HUES48 (cell line): ENCODE results near the gene PTPRN2.
A peak's percentile ranks its signal among the peaks of the same experiment; 100 is the strongest.

Experiments
- H3K27ac ChIP-seq: one replicate; pipeline ENCODE4 v1.7.0; 2013; ENCODE audit warnings: low read depth, low read length, inconsistent platforms
- H3K27me3 ChIP-seq: 2 replicates; pipeline ENCODE4 v1.6.1; 2013; ENCODE audit warnings: mild to moderate bottlenecking, low read length; ENCODE audit not compliant: control insufficient read depth, insufficient read depth
- H3K36me3 ChIP-seq: 2 replicates; pipeline ENCODE4 v1.6.1; 2013; ENCODE audit warnings: low read length; ENCODE audit not compliant: control insufficient read depth, insufficient read depth
- H3K4me1 ChIP-seq: 2 replicates; pipeline ENCODE4 v1.6.1; 2013; ENCODE audit warnings: mild to moderate bottlenecking, low read length; ENCODE audit not compliant: control insufficient read depth, insufficient read depth
- H3K4me3 ChIP-seq: 2 replicates; pipeline ENCODE4 v1.5.1; 2013; ENCODE audit warnings: mild to moderate bottlenecking, low read depth, low read length
- H3K9ac ChIP-seq: 2 replicates; pipeline ENCODE4 v1.6.1; 2013; ENCODE audit warnings: mild to moderate bottlenecking, low read depth, low read length, moderate library complexity
- H3K9me3 ChIP-seq: 2 replicates; pipeline ENCODE4 v1.6.1; 2013; ENCODE audit warnings: low read length; ENCODE audit not compliant: control insufficient read depth, insufficient read depth

The PTPRN2 gene

DNA sequence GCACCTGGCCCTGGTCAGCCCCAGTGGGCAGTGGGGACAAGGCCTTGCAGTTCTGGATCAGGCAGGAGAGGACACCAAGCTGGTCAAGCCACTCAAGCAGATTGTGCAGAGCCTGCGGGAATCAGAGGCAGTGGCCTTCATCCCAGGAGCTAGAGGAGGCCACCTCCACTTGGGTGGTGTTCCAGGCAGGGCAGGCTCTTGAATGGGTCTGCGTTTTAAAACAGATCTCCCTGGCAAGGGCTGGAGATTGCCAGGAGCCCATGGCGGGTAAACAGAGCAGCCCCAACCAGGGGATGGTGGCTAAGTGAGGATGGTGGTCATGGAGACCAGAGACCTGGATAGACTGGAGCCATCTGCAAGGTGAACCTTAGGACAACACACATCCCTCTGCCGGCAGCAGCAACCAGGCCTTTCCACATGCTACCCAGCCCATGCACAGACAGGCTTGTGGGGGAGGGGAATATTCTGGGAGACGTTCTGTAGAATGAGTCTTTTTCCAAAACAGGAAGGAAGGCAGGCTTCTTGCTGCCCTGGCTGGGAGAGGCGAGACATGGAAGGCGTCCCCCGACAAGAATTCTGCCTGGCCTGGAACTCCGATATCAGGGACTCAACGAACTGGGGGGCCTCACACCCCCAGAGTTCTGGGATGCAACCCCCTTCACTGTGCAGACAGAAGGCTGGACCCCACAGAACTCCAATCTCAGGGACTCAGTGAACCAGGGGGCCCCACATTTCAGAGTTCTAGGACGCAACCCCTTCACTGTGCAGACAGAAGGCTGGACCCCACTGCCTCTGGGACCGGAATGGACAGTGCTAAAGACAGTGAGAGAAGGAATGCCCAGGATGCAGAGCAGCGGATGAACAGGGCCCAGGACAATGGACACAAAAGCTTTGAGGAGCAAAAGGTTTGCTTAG lies 264.8 kb downstream of the PTPRN2 start:
- Histone ChIP-seq H3K4me3 (no peak overlapping the region), H3K27me3 (no peaks in the 10 kb centered on the region)

DNA sequence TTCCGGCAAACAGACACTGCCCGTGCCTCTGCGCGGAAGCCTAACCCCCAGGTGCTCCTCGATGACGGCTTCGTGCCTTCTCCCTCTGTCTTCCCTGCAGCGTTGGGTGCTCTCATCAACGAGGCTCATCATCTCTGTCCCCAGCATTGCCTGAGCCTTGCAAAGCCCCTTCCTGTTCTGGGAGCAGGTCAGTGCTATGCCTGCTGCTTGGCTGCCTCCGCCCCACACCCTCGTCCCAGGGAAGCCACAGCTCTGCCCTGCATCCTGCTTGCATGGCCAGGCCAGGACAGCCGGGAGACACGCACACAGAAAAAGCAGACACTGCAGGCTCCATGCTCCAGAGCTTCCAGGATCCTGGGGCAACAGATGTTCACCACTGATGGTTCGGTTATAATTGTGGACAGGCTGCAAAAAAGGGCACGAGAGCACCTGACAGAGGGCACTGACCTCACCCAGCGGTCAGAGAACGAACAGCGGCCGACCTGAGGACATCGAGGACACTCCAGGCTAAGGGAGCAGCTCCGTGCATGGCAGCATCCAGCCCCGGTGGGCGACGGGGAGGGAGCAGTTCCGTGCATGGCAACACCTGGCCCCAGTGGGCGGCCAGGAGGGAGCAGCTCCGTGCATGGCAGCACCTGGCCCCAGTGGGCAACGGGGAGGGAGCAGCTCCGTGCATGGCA lies 265.5 kb downstream of the PTPRN2 start:
- no peaks in the 10 kb centered on the region for H3K27me3 ChIP-seq
- peaks cover 2% of the 10 kb centered on the region for H3K9me3 ChIP-seq
- H3K27ac ChIP-seq: no peak overlapping the region
- no peak overlapping the region for H3K4me3 ChIP-seq
- no peaks in the 10 kb centered on the region for H3K36me3 ChIP-seq
- H3K4me1 ChIP-seq: peaks cover 28% of the 10 kb centered on the region
- no peak overlapping the region for H3K9ac ChIP-seq

More for the DNA sequence above, 264.8 kb downstream of the PTPRN2 start:
- H3K4me1 ChIP-seq: peaks cover 20% of the 10 kb centered on the region
- peaks cover 5% of the 10 kb centered on the region for H3K9me3 ChIP-seq
- no peak overlapping the region for H3K9ac ChIP-seq
- no peak overlapping the region for H3K27ac ChIP-seq
- no peaks in the 10 kb centered on the region for H3K36me3 ChIP-seq

DNA sequence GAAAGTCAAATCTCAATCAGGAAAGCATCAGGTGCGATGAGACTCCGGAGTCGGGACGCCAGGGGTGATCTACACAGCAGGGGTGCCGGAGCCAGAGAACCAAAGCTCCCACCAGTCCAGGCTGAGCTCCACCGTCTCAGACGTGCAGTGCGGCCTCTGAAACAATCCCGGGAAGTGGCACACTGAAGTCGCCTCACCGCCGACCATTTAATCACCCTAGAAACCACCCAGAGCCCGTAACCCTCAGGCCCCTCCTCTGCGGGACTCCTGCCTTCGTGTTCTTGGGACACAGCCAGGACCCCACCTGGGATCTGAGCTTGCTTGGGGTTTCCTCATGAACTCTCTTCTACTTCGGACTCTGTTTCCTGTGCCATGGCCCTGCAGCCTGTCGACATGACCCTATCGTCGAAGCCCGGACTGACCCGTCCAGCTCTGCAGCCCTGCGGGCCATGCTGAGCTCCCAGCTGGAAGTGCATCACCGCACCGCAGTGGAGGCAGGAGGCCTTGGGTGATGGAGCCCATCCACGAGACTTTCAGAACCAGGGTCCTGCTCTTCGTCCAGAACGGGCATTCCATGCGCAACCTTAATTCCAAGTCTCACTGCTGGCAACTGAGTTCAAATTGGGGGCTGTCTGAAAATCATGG lies 266.4 kb downstream of the PTPRN2 start:
- Histone ChIP-seq H3K9me3 (no peaks in the 10 kb centered on the region; the same call in 1 of the 2 replicates), H3K9ac (no peak overlapping the region), H3K4me3 (no peak overlapping the region)

DNA sequence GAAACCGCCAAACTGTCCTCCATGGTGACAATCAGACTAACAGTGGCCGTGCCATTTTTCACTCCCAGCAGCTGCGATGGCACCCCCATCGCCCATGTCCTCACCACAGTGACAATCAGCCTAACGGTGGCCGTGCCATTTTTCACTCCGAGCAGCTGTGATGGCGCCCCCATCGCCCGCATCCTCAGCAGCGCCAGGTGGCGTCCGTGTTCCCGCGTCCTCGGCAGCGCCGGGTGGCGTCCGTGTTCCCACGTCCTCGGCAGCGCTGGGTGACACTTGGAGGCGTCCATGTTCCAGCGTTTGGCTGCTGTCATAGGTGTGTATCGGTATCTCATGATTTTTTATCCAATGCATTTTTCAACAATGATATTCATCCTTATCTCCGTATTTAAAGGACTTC lies 267.3 kb downstream of the PTPRN2 start:
- H3K4me3 ChIP-seq: no peak overlapping the region
- peaks cover 23% of the 10 kb centered on the region for H3K4me1 ChIP-seq
- no peak overlapping the region for H3K9ac ChIP-seq
- no peak overlapping the region for H3K27ac ChIP-seq
- H3K27me3 ChIP-seq: no peaks in the 10 kb centered on the region
- no peaks in the 10 kb centered on the region for H3K36me3 ChIP-seq
- peaks cover 8% of the 10 kb centered on the region for H3K9me3 ChIP-seq

More for the DNA sequence above, 266.4 kb downstream of the PTPRN2 start:
- H3K4me1 ChIP-seq: peaks cover 28% of the 10 kb centered on the region
- H3K27me3 ChIP-seq: no peaks in the 10 kb centered on the region
- no peaks in the 10 kb centered on the region for H3K36me3 ChIP-seq
- H3K27ac ChIP-seq: no peak overlapping the region

DNA sequence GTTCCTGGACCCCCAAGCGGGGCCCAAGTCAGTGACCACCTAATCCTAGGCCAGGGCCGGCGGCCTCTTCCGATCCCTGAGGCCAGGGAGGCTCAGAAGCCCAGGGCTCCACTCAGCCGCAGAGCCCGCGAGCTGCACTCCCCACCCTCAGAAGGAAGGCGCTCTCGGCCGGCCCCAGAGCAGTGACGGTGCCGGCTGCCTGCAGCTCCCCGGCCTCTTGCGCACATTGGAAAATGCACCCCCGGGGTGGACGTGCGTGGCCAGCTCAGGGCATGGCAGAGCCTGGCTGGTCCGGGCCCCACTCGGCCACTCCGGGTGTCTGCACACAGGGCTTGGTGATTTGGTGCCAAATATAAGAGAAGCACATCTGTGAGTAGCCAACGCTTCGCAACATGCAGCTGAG lies 269.1 kb downstream of the PTPRN2 start:
- Histone ChIP-seq H3K9me3 (peaks cover 15% of the 10 kb centered on the region), H3K9ac (peak overlapping the region; percentile 51), H3K27me3 (no peaks in the 10 kb centered on the region), H3K4me1 (peaks cover 18% of the 10 kb centered on the region), H3K36me3 (no peaks in the 10 kb centered on the region), H3K4me3 (no peak overlapping the region), H3K27ac (peak overlapping the region; percentile 88)

DNA sequence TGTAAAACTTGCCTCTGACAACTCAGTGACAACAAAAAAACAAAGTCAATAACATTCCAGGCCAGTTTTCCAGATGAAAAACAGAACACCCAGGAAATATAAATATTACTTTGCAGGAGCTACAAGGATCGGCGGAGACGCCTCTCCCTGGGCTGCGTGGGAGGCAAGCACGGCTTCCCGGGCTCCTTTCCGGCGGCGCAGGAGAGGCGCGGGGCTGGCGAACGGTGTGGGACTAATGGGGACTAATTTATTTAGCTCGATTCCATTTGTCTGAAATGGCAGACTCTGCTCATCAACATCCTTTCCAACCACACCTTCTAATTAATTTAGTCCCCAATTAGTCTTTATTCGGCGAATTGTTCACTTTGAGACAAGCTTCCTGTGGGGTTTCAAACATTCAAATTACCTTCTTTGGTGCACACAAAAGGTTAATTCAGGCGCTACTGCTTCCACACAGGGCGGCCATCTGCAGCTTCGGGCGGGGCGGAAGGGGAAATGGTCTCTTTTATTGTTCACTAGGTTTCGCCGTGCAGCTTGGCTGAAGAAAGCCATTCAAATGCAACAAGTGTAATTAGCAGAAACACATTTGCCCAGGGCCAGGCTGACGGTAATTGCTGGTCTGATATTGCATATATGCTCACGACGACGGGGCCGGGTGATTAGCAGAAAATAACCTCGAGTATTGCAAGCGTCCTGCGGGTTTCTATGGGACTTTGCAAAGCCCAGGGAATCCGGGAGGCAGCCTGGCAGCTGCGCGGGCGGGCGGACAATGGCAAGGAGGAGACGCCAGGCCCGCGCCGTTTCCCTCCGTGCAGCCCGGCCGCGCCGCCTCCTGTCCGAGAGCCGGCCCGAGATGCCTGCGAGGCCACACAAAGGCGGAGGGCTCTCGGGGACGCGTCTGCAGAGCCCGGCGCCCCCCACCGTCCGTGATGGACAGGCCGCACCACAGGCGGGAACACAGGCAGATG lies 270.1 kb downstream of the PTPRN2 start:
- Histone ChIP-seq H3K9me3 (peaks cover 22% of the 10 kb centered on the region), H3K27ac (peak overlapping the region; percentile 88), H3K4me1 (peaks cover 18% of the 10 kb centered on the region), H3K27me3 (no peaks in the 10 kb centered on the region), H3K9ac (peak overlapping the region; percentile 51), H3K4me3 (peak overlapping the region; percentile 20), H3K36me3 (no peaks in the 10 kb centered on the region)

DNA sequence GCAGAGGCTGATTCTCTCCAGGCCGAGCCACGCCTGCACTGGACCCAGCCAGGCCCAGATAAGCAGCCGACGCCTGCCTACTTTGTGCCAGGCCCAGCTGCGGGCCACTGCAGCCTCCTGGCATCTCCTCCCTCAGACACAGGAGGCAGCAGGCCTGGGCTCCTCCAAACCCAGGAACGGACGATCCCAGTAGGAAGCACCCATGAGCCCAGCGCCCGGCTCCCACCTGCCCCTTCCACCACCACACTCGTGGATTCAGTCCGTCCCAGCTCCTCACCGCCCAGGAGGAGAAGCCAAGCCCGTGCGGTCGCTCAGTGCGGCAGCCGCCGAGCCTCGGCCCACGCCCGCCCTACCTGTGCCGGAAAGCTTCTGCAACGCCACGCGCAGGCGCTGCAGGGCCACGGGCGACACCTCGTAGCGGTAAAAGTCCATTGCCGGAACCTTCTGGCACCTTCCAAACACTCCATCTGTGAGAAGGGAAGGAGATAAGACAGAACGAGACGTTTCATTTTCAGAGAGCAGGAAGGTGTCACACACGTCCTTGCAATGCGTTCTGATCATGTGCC lies 271.1 kb downstream of the PTPRN2 start:
- H3K9me3 ChIP-seq: peaks cover 32% of the 10 kb centered on the region
- H3K36me3 ChIP-seq: no peaks in the 10 kb centered on the region
- no peaks in the 10 kb centered on the region for H3K27me3 ChIP-seq
- H3K27ac ChIP-seq: no peak overlapping the region
- no peak overlapping the region for H3K9ac ChIP-seq
- peak overlapping the region; percentile 17; the same call in 1 of the 2 replicates for H3K4me3 ChIP-seq
- H3K4me1 ChIP-seq: peaks cover 18% of the 10 kb centered on the region

DNA sequence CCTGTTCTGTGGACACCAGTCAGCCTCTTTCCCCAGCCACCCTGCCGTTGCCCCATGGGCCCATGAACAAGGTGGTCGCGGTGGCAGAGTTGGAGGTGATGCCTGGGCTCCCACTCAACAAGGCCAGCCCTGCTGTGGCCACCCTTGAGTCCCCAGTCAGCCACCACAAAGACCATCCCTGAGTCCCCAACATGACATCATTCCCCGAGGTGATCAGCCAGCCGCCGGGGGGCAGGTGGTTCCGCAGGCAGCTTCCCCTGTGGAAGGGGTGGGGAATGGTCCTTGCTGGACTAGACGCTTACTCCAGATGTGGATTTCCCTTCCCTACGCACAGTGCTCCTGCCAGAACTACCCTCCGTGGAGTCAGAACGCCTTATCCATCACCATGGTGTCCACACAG lies 271.7 kb downstream of the PTPRN2 start:
- no peak overlapping the region for H3K4me3 ChIP-seq
- peaks cover 35% of the 10 kb centered on the region for H3K9me3 ChIP-seq
- no peaks in the 10 kb centered on the region for H3K36me3 ChIP-seq
- no peaks in the 10 kb centered on the region for H3K27me3 ChIP-seq
- peaks cover 18% of the 10 kb centered on the region for H3K4me1 ChIP-seq
- H3K9ac ChIP-seq: no peak overlapping the region
- H3K27ac ChIP-seq: no peak overlapping the region

DNA sequence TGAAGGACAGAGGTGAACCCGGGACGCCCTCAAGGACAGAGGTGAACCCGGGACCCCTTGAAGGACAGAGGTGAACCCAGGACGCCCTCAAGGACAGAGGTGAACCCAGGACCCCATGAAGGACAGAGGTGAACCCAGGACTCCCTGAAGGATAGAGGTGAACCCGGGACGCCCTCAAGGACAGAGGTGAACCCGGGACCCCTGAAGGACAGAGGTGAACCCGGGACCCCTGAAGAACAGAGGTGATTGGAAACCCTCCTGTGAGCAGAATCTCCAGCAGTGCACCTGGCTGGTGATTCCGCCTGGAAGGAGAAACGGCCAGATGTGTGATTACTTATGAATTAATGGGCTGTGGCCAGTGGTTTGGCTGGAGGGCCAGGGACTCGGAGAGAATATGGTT lies 272.3 kb downstream of the PTPRN2 start:
- H3K36me3 ChIP-seq: no peaks in the 10 kb centered on the region
- H3K27ac ChIP-seq: no peak overlapping the region
- H3K9ac ChIP-seq: no peak overlapping the region
- H3K27me3 ChIP-seq: no peaks in the 10 kb centered on the region
- H3K4me1 ChIP-seq: peaks cover 18% of the 10 kb centered on the region
- no peak overlapping the region for H3K4me3 ChIP-seq
- H3K9me3 ChIP-seq: peaks cover 35% of the 10 kb centered on the region

DNA sequence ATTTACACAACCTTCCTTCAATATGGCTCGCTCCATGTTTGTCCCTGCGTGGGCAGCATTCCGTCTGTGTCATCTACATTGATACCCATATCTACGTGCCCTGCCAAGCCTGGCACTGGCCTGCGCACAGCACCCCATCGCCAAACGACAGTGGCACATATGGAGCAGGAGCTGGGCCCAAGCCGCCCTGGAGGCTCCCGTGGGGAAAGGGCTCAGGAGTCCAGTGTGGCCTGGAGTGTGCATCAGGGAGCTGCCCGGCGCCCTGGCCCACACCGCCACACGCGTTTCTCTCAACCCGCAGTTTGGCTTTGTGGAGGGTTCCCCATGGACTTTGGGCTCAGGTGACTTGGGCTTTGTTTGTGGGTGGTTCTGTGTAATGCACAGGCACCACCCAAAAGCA lies 273.2 kb downstream of the PTPRN2 start:
- Histone ChIP-seq H3K36me3 (no peaks in the 10 kb centered on the region), H3K27ac (no peak overlapping the region), H3K4me3 (no peak overlapping the region), H3K9me3 (peaks cover 42% of the 10 kb centered on the region), H3K27me3 (no peaks in the 10 kb centered on the region), H3K9ac (no peak overlapping the region), H3K4me1 (peaks cover 18% of the 10 kb centered on the region)
